8988T (cell line): ENCODE results near the gene PDE8A.
"Not testable (repeated sequence)": the region's sequence is repeated elsewhere in the genome, so short reads cannot be mapped to it uniquely, and the experiment has no call there.

Source experiments
- DNase-seq: peaks from one replicate; pipeline ENCODE4 v3.0.0; 2011

PDE8A gene

GRCh38 chr15:84992157-84992944, 10.7 kb downstream of the PDE8A start:
- DNase-seq = no peak

GRCh38 chr15:84996055-84996454, 14.4 kb downstream of the PDE8A start:
- no peak for DNase-seq

DNA sequence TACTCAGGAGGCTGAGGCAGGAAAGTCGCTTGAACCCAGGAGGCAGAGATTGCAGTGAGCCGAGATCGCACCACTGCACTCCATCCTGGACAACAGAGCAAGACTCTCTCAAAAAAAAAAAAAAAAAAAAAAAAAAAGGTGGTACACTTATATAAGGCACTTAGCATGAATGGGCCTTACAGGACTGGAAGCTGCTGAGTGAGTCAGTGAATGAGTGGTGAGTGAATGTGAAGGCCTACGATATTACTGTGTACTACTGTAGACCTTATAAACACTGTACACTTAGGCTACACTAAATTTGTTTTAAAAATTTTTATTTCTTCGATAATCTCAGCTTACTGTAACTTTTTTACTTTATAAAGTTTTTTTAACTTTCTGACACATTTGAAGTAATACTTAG, 15.1 kb downstream of the PDE8A start:
- DNase-seq = not testable (repeated sequence)

DNA sequence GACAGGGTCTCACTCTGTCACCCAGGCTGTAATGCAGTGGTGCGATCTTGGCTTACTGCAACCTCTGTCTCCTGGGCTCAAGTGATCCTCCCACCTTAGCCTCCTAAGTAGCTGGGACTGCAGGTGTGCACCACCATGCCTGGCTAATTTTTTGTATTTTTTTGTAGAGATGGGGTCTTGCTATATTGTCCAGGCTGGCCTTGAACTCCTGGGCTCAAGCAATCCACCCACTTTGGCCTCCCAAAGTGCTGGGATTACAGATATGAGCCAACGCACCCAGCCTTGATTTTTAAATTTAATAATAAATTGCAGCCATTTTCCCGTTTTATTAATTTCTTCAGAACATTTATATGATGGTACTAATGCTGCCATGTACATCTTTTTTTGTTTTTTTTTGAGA, 15.6 kb downstream of the PDE8A start:
- DNase-seq = not testable (repeated sequence)

GRCh38 chr15:85000189-85000864, 18.7 kb downstream of the PDE8A start:
- DNase-seq = no peak

GRCh38 chr15:85000937-85001336, 19.3 kb downstream of the PDE8A start:
- DNase-seq = no peak

DNA sequence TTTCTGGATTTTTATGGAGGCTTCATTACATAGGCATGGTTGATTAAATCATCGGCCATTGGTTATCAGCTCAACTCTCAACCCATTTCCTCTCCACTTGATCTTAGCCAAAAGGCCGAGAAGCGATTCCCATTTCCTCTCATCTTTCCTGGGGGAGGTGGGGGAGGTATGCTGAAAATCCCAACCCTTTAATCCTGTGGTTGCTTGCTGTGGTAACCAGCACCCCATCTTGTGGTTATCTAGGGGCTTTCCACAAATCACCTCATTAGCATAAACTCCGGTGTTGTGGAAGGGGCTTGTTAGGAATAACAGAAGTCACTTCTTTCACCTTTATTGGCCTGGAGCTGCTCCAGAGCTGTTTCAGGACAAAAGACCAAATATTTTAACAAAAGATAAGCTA, 20.9 kb downstream of the PDE8A start:
- no peak for DNase-seq

- no peak for DNase-seq
Observed at GRCh38 chr15:85003593-85004312, 22.1 kb downstream of the PDE8A start.

GRCh38 chr15:85004550-85004949, 22.9 kb downstream of the PDE8A start:
- DNase-seq = no peak

DNA sequence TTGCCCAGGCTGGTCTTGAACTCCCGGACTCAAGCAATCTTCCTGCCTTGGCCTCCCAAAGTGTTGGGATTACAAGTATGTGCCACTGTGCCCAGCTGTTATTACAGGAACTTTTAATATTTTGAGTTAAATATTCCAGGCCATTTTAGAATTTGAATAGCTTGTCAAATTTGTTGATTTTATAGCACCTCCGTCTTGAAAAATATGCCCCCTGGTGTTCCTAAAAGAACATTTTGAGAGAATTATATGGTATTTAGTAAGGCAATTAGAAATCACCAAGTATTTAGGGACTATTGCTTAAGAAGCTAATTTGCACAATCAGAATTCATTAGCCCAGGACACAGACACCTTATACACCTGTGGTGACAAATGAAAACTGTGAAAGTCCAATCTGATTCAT, 23.7 kb downstream of the PDE8A start:
- DNase-seq = no peak

- DNase-seq = no peak
Observed at GRCh38 chr15:85005746-85006145, 24.1 kb downstream of the PDE8A start.

DNA sequence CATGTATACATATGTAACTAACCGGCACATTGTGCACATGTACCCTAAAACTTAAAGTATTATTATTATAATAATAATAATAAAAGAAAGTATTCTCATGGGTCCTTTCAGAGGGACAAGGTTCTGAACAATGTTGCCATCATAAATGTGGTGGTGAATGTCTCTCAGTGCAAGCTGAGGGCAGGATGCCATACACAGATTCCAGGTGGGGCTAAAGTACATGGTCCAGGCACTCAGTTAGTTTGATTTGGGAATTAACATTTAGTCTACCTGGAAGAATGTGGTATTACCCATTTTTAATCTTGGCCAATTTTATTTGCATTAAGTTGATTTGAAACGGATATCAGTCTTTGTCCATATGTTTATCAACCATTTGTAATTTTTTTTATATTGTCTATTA, 24.5 kb downstream of the PDE8A start:
- no peak for DNase-seq

- DNase-seq = no peak
Observed at GRCh38 chr15:85006655-85007054, 25.0 kb downstream of the PDE8A start.

DNA sequence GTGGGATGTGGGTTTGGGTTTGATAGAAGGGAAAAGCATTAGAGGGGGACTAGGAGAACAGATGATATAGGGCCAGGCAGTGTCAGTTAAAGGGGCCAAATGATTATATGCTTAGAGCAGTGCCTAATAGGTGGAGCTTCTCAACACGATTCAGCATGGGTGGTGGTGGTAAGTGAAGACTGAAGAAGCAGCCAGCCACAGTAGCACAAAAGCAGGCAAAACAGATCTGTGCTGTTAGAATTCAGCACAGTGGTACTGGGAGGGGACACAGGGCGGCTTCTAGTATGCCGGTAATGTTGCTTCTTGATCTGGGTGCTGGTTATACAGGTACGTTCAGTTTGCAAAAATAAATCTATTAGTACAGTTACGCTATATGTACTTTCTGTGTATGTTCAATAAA, 25.5 kb downstream of the PDE8A start:
- DNase-seq = no peak

GRCh38 chr15:85007741-85008397, 26.2 kb downstream of the PDE8A start:
- no peak for DNase-seq

DNA sequence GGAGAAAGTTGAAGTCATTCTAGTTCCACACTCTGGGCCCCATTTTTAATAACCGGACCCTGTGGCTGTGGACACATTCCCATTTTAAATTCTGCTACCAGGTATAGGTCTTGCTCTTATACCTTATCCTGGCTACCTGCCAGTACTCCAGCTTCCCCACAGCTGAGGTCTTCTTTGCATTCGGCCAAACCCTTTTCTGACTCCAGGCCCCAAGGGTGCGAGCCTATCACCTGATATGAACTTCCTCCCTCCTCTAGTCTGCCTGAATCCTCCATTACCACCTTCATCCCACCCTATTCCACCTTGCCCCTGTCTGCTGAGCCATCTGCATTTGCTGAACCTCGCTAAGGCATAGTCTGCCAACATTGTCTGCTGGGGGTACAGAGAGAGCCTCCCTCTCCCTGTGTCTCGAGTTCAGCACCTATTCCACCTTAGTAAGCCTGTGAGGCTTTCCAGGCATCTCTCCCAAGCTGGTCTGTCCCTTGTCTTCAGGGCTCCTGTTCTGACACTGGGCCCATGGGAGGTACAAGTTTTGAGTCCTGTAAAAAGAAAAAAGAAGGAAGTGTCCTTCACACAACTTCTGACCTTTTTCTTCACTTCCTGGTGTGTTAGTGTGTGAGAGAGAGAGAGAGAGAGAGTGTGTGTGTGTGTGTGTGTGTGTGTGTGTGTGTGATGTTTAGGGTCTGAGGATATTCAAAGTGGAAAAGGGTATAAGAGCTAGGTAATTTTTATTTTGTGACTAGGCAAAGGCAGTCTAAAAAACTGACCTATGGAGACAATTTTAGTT, 27.0 kb downstream of the PDE8A start:
- no peak for DNase-seq

DNA sequence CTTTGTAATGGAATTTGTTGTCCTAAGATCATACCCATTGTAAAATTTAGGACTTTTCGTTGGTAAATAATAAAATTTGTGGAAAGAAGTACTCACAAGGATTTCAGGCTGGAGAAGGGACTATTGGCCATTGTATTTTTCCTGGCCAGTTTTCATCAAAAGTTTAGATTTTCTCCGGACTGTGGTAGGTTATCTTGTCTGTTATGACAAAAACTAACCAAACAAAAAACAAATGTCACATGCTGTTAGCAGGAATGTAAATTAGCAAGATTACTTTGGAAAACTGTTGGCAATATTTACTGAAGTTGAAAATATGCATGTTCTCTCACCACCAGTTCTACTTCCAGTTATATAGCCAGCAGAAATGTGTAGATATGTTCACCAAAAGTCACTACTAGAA, 27.8 kb downstream of the PDE8A start:
- DNase-seq = no peak

GRCh38 chr15:85010071-85010385, 28.4 kb downstream of the PDE8A start:
- DNase-seq = no peak

- no peak for DNase-seq
Observed at GRCh38 chr15:85010386-85011159, 28.9 kb downstream of the PDE8A start.

DNA sequence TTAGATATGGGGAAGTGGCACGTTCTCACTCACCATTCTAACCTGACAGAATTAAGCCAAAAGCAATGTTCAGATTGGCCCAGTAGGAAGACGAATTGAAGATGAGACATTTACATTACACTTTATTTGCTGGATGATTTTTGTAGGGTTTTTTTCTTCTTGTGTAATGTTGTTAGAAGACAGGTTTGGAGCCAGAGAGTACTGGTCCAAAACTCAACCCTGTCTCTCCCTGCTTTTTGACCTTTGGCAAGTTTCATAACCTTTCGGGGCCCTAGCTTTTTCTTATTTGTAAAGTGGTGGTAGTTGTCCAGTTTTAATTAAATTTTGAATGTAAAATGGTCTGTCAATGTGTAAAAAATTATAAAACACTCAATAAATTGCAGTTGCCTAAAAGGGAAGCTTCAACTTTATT, 29.5 kb downstream of the PDE8A start:
- no peak for DNase-seq

GRCh38 chr15:85011724-85012123, 30.1 kb downstream of the PDE8A start:
- not testable (repeated sequence) for DNase-seq

- no peak for DNase-seq
Observed at GRCh38 chr15:85013785-85014184, 32.1 kb downstream of the PDE8A start.
